GM21723 (cell line): ENCODE data around the gene CCDC57.
"Not testable (repeated sequence)": the region's sequence is repeated elsewhere in the genome, so short reads cannot be mapped to it uniquely, and the experiment has no call there.

ENCODE experiments used
- ATAC-seq: cut with Tn5 transposase; IDR thresholded peaks from one replicate; pipeline ENCODE4 v1.9.1; 2021; ENCODE audit warnings: mild to moderate bottlenecking, moderate library complexity; ENCODE audit not compliant: unreplicated experiment

Gene CCDC57

DNA sequence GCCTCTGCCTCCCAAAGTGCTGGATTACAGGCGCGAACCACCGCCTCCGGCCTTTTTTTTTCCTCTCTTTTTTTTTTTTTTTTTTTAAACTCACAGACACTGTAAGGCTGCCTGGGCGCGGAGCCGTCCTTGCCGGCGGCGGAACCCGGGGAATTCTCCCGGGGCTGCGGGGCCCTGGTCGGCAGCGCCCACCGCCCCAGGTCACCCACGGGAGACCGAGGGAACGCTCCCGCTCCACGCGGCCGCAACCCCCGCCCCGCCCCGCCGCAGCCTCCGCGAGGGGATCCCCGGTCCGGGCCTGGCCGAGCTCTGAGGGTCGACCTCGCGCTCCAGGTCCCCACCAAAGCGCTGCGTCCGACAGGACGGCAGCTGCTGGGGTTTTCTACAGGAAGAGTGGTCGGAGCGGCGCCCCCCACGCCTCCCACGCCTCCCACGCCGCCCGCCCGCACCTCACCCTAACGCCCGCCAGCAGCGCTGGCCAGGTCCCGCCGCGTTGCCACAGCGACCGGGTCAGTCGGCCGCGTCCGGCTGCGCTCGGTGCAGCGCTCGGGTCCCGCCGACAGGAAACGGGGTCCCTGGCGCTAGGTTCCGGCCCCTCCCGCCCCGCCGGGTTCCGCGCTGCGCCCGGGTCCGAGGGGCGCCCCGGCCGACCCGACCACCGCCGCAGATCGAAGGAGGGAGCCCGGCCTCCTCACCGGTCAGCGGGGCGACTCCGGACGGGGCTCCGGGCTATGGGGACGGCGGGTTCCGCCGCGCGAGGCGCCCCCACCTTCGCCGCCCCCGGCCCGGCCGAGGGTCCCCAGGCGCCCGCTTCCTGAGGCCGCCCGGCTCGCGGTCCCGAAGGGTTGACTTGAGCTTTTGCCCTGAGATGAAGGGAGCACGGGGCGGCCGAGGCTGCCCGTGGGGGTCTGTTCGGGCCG is at the start of gene CCDC57:
Gene CCDC57 (minus strand): TSS at position 512 of the 920 bp plus-strand sequence. CDS start 10,898 bp downstream, outside the sequence.
- peak; percentile 65 for ATAC-seq

GRCh38 chr17:82262344-82262743 is 49.7 kb upstream of the CCDC57 start:
- ATAC-seq = no peak

DNA sequence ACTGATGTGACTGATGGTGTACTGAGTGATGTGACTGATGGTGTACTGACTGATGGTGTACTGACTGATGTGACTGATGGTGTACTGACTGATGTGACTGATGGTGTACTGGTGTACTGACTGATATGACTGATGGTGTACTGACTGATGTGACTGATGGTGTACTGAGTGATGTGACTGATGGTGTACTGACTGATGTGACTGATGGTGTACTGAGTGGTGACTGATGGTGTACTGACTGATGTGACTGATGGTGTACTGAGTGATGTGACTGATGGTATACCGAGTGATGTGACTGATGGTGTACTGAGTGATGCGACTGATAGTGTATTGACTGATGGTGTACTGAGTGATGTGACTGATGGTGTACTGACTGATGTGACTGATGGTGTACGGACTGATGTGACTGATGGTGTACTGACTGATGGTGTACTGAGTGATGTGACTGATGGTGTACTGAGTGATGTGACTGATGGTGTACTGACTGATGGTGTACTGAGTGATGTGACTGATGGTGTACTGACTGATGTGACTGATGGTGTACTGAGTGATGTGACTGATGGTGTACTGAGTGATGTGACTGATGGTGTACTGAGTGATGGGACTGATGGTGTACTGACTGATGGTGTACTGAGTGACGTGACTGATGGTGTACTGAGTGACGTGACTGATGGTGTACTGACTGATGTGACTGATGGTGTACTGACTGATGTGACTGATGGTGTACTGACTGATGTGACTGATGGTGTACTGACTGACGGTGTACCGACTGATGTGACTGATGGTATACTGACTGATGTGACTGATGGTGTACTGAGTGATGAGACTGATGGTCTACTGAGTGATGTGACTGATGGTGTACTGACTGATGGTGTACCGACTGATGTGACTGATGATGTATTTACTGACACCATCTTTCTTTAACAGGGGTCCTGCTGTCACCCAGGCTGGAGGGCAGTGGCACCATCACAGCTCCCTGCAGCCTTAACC is 47.6 kb upstream of the CCDC57 start:
- not testable (repeated sequence) for ATAC-seq

DNA sequence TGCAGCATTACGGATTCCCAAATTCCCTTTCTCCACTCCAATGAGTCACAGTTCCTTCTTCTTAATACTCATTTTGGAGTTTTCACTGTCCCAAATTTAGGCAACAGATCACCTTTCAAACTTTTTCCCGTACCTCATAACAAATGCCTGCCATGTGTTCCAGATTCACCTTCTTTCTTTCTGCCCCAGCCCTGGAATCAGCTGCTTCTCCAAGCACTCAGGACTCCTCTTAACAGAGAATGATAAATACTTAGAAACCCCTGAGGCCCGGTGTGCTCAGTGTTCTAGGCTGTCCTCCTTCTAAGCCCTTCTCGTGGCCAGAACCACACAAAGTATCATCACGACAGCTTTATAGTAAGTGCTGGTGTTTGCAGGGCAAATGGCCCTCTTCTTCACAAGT is 45.9 kb upstream of the CCDC57 start:
- ATAC-seq = no peak

DNA sequence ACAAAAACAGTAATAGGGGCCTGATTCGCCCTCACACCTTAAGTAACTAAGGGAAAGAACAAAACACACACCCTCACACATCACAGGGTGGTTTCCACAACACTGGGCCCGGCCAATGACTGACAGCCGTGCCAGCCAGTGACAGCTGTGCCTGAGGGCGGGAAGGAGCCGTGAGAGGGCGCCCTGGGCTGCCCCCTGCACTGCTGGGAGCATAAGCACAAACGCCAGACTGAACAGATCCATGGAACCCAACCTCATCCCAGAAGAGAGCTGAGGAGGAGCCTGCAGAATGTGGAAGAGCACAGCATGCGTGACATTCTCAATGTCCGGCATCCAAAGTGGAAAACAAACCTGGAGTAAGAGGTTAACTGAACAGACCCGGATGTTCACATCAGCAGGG is 44.8 kb upstream of the CCDC57 start:
- ATAC-seq = no peak

DNA sequence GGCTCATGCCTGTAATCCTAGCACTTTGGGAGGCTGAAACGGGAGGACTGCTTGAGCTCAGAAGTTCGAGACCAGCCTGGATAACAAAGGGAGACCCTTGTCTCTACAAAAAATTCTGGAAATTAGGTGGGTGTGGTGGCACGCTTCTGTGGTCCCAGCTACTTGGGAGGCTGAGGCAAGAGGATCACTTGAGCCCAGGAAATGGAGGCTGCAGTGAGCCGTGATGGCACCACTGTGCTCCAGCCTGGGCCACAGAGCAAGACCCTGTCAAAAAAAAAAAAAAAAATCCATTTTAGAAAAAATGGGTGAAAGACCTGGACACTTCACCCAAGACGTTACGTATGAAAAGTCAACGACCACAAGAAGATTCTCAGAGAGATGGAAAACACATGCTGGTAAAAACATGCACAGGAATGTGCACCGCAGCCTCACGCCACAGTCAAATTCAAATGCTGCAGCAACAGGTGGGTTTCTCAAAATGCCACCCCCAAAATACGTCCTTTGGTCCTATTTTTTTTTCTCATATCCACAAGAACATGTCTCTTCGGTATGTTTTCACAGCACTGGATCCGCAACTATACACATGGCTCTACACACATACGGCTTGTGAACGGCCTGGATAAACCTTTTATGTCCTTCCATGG is 43.7 kb upstream of the CCDC57 start:
- no peak for ATAC-seq

DNA sequence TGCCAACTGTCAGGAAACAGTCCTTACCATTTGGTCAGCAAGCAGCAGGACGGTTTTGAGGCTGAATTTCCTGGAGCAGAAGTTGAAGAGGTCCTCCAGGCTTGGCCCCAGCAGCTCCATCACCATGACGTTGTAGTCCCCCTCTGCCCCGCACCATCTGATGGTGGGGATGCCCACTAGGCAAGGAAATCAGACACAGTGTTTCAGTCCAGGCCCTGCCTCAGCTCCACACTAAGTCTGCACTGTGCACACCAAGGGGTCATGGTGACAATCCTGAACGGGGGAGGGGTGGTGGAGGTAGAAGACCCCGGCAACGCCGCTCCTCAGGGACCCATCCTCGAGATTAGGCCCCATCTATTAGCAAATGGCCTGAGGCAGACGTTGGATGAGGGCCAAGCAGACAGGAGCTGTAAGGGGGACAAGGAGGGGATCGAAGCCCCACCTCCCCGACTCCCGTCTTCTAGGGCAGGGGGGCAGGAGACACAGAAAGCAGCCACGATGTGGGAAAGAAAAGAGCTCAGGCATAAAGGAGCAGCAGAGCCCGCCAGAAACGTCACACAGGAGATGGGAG is 42.8 kb upstream of the CCDC57 start:
- ATAC-seq = no peak

DNA sequence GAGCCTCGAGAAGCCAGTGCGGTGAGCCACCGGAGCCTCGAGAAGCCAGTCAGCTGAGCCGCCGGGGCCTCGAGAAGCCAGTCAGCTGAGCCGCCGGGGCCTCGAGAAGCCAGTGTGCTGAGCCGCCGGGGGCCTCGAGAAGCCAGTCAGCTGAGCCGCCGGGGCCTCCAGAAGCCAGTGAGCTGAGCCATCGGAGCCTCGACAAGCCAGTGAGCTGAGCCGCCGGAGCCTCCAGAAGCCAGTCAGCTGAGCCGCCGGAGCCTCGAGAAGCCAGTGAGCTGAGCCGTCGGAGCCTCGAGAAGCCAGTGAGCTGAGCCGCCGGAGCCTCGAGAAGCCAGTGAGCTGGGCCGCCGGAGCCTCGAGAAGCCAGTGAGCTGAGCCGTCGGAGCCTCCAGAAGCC is 42.1 kb upstream of the CCDC57 start:
- ATAC-seq = not testable (repeated sequence)

- not testable (repeated sequence) for ATAC-seq
Measured at GRCh38 chr17:82254096-82254495, 41.5 kb upstream of the CCDC57 start.

- ATAC-seq = no peak
Measured at GRCh38 chr17:82253179-82253544, 40.5 kb upstream of the CCDC57 start.

DNA sequence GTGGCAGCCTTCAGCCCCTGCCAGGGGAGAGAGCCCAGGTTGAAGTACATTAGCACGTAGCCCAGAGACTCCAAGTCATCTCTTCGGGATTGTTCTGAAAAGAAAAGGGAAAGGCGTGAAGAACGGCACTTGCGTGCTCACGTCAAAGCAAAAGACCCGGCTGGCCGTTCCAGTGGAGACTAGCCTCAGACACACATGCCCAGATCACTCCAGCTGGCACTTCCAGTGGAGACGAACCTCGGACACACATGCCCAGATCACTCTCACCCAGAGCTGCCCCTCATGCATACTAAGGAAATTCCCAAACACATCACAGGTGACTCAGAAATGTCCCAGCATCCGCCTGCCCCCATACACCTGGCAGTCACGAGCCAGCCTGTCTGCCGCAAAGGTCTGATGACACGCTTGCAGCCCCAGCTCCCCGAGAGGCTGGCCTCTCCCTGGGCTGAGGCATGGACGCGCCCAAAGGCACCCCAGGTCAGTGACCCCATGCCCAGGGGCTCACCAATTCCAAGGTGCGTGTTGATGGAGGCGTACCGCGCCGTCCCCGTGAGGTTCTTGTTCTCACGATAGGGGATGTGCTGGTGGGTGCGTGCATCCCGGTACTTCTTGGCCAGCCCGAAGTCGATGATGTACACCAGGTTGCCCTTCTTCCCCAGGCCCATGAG is 40.0 kb upstream of the CCDC57 start:
- no peak for ATAC-seq

DNA sequence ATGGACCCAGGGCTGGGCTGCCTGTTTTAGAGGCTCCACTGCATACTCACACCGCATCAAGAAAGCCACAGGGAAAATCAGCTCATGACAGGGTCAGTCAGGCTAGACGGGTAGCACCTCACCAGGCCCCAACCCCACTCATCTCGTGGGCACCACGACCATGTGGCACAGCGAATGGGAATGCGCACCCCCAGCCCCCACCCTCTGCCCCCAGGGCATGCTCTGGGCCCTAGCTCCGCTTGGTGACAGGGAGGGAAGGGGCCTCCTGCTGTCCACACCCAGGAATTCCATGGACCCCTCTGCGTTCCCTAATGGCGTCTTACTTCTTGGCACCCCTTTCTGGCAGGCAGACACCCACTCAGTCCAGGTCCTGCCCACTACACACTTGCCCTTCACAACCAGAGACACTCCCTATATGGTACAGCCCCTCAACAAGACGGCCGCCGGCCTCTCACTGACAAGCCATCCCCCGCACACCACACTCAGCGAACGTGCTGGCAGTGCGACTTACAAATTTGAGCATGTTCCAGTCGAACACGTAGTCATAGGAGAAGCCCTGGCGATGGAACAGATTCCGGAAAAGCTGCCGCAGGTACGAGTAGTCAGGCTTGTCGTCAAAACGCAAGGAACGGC is 38.3 kb upstream of the CCDC57 start:
- no peak for ATAC-seq

- ATAC-seq = no peak
Measured at GRCh38 chr17:82249896-82250581, 37.4 kb upstream of the CCDC57 start.

DNA sequence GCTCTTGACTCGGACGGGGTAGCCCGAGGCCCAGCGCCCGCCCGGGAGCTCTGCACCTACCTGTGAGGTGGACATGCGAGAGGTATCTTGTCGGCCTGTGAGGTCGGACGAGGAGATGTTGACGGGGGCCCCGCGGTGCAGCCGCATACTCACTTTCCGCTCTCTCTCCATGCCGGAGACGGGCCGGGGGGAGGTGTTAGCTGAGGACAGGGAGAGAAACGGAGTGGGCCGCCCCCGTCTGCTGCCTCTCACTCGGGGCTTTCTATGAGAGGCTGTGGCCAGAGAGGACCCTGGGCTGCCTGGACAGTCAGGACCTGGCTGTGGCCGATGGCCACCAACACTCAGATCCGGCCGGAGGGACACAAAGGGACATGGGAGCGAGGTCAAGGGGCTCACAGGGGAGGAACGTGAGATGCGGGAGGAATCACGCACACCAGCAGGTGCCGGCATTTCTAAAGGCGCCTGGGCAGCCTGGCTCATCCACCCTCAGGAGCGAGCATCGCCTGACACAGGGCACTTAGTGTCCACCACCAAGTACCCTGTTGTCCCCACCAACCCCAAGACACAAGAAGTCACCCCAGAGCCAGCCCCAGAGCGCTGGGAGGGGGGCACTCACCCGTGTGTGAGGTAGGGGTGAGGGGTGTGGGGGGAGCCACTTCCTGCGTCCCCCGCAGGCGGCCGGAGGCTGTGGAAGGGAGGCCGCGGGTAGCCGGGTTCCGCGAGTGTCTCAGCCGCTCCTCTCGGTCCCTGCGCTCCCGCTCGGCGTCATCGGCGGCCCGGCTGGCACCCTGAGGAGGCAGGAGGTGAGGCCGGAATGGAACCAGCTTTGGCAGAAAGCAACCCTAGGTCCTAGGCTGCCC is 36.4 kb upstream of the CCDC57 start:
- no peak for ATAC-seq

GRCh38 chr17:82247856-82248671 is 35.4 kb upstream of the CCDC57 start:
- ATAC-seq = no peak

GRCh38 chr17:82247182-82247823 is 34.7 kb upstream of the CCDC57 start:
- no peak for ATAC-seq
